Neuron (in vitro differentiated cells): ENCODE data around the gene EPB41L4B.

Source experiments
- H2AFZ ChIP-seq: one replicate; pipeline ENCODE4 v1.6.1; 2013; ENCODE audit warnings: low read depth, mild to moderate bottlenecking, inconsistent platforms, low read length, moderate library complexity
- H3K27me3 ChIP-seq: one replicate; pipeline ENCODE4 v1.6.1; 2013; ENCODE audit warnings: low read length; ENCODE audit not compliant: insufficient read depth
- H3K36me3 ChIP-seq: one replicate; pipeline ENCODE4 v1.6.1; 2013; ENCODE audit warnings: low read length; ENCODE audit not compliant: insufficient read depth
- H3K4me1 ChIP-seq: one replicate; pipeline ENCODE4 v1.6.1; 2013; ENCODE audit warnings: low read length; ENCODE audit not compliant: insufficient read depth
- H3K4me3 ChIP-seq: 2 replicates; pipeline ENCODE4 v1.5.1; 2013; ENCODE audit warnings: mild to moderate bottlenecking, low read length, moderate library complexity
- H3K9me3 ChIP-seq: one replicate; pipeline ENCODE4 v1.6.1; 2013; ENCODE audit warnings: low read length

The EPB41L4B gene

DNA sequence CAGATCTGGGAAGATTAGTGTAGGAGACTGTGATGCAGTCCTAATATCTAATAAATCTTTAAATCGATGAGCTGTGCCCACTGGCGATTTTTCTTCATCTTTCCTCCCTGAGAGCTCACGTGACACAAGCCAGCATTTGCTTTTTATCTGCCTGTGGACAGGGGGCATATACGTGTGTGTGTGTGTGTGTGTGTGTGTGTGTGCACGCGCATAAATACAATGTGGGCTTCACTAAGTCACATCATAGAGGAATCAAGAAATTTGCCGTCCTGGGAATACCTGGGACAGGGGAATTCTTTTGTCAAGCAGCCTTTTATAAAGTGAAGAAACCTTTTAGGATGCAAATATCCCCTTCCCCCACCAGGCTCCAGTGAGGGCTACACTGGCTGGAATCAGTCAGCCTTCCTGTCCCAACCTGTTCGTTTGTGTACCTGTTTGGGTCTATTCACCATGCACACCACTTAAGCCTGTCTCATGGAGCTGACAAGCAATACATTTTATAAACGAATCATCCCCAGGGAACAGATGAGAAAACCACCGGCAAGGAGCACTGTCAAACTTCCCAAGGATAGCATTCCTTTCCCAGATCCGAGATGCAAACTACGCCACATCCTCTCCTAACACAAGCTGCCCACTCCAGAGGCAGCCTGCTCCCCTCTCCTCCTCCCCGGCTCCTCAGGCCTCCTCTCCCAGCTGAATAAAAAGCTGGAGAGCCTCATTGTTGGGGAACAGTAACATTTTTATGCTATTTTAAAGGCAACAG, 2.7 kb downstream of the EPB41L4B start:
- no peak overlapping the region for H2AFZ ChIP-seq
- H3K27me3 ChIP-seq, result peaks cover 44% of the 10 kb centered on the region
- H3K36me3 ChIP-seq, result no peaks in the 10 kb centered on the region
- H3K9me3 ChIP-seq, result peaks cover 2% of the 10 kb centered on the region
- peaks cover 15% of the 10 kb centered on the region for H3K4me1 ChIP-seq
- no peak overlapping the region for H3K4me3 ChIP-seq

DNA sequence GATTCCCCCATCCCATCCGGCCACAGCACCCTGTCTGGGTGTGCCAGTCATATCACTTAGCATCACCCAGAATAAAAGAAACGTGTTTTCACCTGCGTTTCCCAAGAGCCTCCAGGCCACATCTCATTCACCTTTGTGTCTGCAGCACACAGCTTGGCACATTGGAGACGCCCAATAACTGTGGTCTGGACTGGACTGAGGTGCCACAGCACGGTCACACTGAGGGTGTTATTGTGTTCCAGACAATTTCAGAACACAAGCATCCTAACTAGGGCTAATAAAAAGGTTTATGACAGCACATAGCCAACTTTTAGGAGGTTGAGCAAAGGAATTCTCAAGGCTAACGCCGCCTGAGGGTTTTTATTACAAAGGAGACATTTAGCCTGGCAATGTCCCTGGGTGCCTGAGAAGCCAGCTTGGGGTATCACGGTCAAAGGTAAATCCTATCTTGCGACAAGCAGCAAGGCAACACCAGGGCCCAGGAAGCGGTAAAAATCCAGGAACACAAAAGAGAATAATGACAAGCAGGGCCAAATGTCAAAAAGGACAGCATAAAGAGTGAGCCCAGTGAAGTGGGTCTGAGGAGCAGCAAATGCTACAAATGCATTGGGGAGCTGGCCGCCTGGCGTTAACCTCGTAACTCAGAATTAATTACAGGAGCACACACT, 3.4 kb downstream of the EPB41L4B start:
- peaks cover 15% of the 10 kb centered on the region for H3K4me1 ChIP-seq
- H3K36me3 ChIP-seq, result no peaks in the 10 kb centered on the region
- H2AFZ ChIP-seq, result no peak overlapping the region
- peaks cover 2% of the 10 kb centered on the region for H3K9me3 ChIP-seq
- H3K4me3 ChIP-seq, result no peak overlapping the region
- H3K27me3 ChIP-seq, result peaks cover 44% of the 10 kb centered on the region

- H3K27me3 ChIP-seq, result peaks cover 44% of the 10 kb centered on the region
- H3K36me3 ChIP-seq, result no peaks in the 10 kb centered on the region
- H3K9me3 ChIP-seq, result peaks cover 2% of the 10 kb centered on the region
- no peak overlapping the region for H2AFZ ChIP-seq
- no peak overlapping the region for H3K4me3 ChIP-seq
- peaks cover 15% of the 10 kb centered on the region for H3K4me1 ChIP-seq
Measured at GRCh38 chr9:109316207-109316640, 4.6 kb downstream of the EPB41L4B start.

DNA sequence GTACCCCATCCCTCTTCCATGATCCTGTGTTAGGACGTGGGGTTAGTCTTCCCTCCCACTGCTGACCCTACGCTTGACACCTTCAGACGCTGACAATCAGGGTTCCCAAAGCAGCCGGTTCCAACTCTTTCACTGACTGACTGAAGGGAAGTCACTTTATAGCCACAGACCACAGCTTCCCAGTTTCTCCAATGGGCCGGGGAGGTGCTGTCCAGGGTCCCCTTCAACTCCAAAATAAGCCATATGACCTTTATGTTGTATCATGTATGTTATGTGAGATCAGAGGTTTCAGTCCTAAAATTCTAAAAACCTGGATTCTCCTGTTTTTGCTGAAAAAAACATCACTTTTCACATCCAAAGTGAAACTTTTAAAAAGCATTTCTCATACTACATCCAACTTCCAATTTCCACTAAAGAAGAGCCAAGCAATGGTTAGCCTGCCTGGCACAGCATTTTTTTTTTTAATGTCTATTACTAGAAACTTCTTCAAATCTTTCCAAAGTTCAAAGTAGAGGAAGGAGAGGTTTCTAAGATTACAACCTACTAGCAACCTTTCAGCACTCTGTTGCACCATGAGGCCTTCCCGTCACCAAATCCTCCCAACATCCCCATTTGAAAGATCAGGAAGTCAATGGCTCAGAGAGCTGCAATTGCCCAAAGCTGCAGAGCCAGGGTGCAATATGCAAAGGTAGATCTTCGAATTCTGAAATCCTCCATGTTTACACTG, 5.2 kb downstream of the EPB41L4B start:
- Histone ChIP-seq H3K27me3 (peaks cover 44% of the 10 kb centered on the region), H3K9me3 (peaks cover 2% of the 10 kb centered on the region), H2AFZ (no peak overlapping the region), H3K4me3 (no peak overlapping the region), H3K4me1 (peaks cover 15% of the 10 kb centered on the region), H3K36me3 (no peaks in the 10 kb centered on the region)

GRCh38 chr9:109314011-109314531, 6.8 kb downstream of the EPB41L4B start:
- Histone ChIP-seq H2AFZ (no peak overlapping the region), H3K4me1 (peaks cover 15% of the 10 kb centered on the region)

DNA sequence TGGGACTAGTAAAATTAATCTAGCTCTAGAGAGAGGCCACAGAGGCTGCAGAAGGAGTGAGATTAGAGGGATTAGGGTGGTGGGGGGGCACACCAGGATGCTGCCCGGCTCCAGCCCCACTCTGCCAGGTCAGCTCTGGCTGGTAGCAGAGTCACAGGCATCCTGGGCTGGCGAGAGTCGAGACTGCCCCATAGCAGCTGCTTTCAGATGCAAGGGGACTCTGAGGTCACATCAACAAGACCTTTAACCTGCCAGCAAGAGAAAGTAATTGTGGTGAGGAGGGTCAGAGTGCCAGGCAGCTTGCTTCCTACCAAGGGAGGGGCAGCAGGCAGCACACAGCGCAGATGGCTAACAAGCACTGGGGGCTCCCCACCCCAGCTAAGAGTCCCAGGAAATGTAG, 7.5 kb downstream of the EPB41L4B start:
- Histone ChIP-seq H2AFZ (no peak overlapping the region), H3K4me1 (peaks cover 10% of the 10 kb centered on the region), H3K27me3 (peaks cover 28% of the 10 kb centered on the region), H3K36me3 (no peaks in the 10 kb centered on the region), H3K4me3 (no peak overlapping the region), H3K9me3 (peaks cover 2% of the 10 kb centered on the region)

More at GRCh38 chr9:109314011-109314531, 6.8 kb downstream of the EPB41L4B start:
- H3K27me3 ChIP-seq, result peaks cover 35% of the 10 kb centered on the region
- H3K36me3 ChIP-seq, result no peaks in the 10 kb centered on the region
- no peak overlapping the region for H3K4me3 ChIP-seq
- H3K9me3 ChIP-seq, result peaks cover 2% of the 10 kb centered on the region

GRCh38 chr9:109312783-109313182, 8.1 kb downstream of the EPB41L4B start:
- H3K4me3 ChIP-seq, result no peak overlapping the region
- H3K4me1 ChIP-seq, result peaks cover 5% of the 10 kb centered on the region
- H3K27me3 ChIP-seq, result peaks cover 23% of the 10 kb centered on the region
- no peak overlapping the region for H2AFZ ChIP-seq
- peaks cover 2% of the 10 kb centered on the region for H3K9me3 ChIP-seq
- no peaks in the 10 kb centered on the region for H3K36me3 ChIP-seq

DNA sequence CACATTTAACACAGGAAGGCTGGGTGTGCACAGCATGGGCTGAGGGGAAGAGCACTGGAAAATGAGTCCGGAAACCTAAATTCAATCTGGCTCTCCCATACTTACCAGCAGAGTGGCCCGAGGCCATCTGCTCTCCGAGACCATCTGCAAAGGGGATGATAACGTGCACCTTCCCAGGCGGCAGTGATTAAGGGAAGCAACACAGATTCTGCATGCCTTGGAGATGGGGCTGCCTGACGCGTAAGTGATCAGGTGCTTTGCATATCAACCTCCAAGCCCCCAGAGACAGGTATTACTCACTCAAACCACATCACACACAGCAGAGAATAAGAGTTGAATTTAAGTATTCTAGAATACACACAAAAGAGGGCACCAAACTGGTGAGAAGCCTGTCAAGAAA, 9.1 kb downstream of the EPB41L4B start:
- no peaks in the 10 kb centered on the region for H3K36me3 ChIP-seq
- H3K9me3 ChIP-seq, result peaks cover 2% of the 10 kb centered on the region
- no peak overlapping the region for H2AFZ ChIP-seq
- H3K27me3 ChIP-seq, result peaks cover 14% of the 10 kb centered on the region
- H3K4me1 ChIP-seq, result peaks cover 2% of the 10 kb centered on the region
- H3K4me3 ChIP-seq, result no peak overlapping the region

DNA sequence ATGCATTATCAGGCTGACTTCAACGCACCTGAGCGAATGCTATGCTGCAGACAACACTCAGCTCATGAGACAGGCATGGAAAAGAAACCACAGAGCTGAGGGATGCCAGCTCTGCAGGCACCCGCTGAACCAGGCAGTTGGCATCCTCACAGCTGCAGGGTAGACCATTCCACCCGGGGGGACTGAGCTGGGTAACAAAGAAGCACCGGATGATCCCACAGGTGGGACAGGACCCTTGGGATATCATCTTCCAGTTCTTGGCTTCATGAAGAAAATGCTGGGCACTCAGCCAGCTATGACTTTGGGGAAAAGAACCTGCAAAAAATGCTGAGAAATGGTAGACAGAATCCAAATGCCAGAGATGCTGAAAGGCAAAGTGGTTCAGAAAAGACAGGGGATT, 9.6 kb downstream of the EPB41L4B start:
- no peak overlapping the region for H2AFZ ChIP-seq
- no peak overlapping the region for H3K4me3 ChIP-seq
- peaks cover 12% of the 10 kb centered on the region for H3K27me3 ChIP-seq
- peaks cover 2% of the 10 kb centered on the region for H3K4me1 ChIP-seq
- H3K9me3 ChIP-seq, result peaks cover 2% of the 10 kb centered on the region
- H3K36me3 ChIP-seq, result no peaks in the 10 kb centered on the region

DNA sequence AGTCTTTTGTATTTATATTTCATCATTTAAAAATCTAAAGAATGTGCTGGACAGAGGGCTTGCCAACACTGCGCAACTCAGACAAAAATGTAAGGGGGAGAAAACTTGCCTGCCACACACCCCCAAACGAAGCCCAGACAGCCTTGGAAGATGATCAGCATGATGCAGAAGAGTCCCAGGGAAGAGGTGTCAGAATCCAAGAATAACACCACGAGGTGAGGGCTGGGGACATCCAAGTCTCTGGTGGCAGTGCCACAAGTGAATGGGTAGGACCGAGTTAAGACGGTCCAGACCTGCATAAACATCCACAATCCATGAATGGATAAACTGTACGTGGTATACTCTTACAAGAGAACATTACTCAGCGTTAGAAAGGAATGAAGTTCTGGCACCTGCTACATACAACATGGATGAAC, 10.4 kb downstream of the EPB41L4B start:
- peaks cover 2% of the 10 kb centered on the region for H3K4me1 ChIP-seq
- no peak overlapping the region for H3K4me3 ChIP-seq
- H3K9me3 ChIP-seq, result peaks cover 2% of the 10 kb centered on the region
- H3K27me3 ChIP-seq, result peaks cover 7% of the 10 kb centered on the region
- no peak overlapping the region for H2AFZ ChIP-seq
- no peaks in the 10 kb centered on the region for H3K36me3 ChIP-seq

DNA sequence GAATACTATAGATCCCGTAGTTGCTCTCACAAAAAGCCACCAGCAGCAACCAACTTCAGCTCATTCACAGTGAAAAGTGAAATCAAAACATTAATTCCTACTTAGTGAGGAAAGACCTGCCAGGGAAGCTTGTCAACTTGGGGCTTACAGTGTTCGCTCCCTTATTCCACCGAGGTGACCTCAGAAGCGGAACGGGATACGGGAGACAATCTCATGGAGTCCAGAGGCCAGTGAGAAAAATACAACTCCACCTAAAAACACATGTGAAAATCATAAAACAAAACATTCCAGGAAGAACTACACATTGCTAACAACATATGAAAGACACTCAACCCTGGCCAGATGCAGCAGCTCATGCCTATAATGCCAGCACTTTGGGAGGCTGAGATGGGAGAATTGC, 11.6 kb downstream of the EPB41L4B start:
- Histone ChIP-seq H3K36me3 (no peaks in the 10 kb centered on the region), H2AFZ (no peak overlapping the region), H3K9me3 (no peaks in the 10 kb centered on the region), H3K27me3 (no peaks in the 10 kb centered on the region), H3K4me3 (no peak overlapping the region), H3K4me1 (peaks cover 2% of the 10 kb centered on the region)

DNA sequence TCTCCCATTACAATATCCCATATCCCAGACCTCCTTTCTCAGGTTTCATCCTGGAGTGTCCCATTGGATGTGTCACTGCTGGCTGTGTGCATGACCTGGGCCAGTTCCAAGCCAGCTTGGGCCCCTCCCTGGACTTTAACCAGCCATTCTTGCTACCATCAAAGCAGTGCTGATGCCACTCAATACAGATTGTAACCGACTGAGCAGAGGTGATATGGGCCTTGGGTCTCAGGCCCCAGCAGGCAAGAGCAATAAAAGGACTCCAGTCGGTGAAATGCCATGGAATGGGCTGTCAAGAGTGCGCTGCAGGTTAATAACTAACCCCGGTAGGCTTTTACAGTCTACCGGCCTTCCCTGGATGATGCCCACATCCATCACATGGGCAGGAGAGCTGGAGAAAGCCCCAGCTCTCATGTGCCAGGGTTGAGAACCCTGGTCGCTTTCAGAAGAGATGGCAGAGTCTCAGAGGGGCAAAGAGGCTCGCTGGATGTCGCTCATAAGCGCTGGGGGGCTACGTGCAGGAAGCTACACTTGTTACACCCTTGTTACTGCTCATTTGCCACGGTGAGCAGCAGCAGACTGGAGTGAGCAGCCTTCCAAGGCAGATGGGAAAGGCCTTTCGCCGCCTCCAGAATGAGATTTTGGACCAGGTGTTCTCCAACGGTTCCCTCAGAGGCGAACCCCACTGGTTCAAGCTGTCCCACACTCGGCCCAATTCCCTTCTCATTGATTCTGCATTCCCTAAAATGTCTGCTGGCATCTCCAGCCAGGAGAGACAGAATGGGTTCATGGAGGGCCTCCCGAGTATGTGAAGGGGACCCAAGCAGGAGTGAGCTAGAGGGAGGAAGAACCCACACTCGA, 13.2 kb downstream of the EPB41L4B start:
- H3K27me3 ChIP-seq, result no peaks in the 10 kb centered on the region
- H3K36me3 ChIP-seq, result no peaks in the 10 kb centered on the region
- no peak overlapping the region for H2AFZ ChIP-seq
- no peaks in the 10 kb centered on the region for H3K4me1 ChIP-seq
- no peak overlapping the region for H3K4me3 ChIP-seq
- H3K9me3 ChIP-seq, result no peaks in the 10 kb centered on the region
